NT2/D1 (cell line): ENCODE data around the gene NLGN4Y.

Source experiments
- SUZ12 ChIP-seq: IDR thresholded peaks from 2 replicates; pipeline ENCODE4 v1.6.1; 2011; ENCODE audit not compliant: insufficient read length, insufficient read depth; ENCODE audit errors: extremely low read depth
- YY1 ChIP-seq: IDR thresholded peaks from 2 replicates; pipeline ENCODE4 v1.6.1; 2011; ENCODE audit not compliant: insufficient read length, insufficient read depth
- ZNF274 ChIP-seq: IDR thresholded peaks from 2 replicates; pipeline ENCODE4 v1.6.1; 2011; ENCODE audit warnings: mild to moderate bottlenecking, low read depth, low read length

- TF ChIP-seq YY1: no peak
- TF ChIP-seq ZNF274: no peak
- TF ChIP-seq SUZ12: no peak
Observed at GRCh38 chrY:14825728-14826127, 301.4 kb downstream of the NLGN4Y start.
